Bronchial epithelial cell (primary cell): Measurements from ENCODE around the gene NME4. TPM values are rescaled to one million over a fixed set of nuclear protein-coding genes. Genes with fewer than 3 reads are reported as not detected.

ENCODE experiments used
- DNase-seq: peaks from one replicate; pipeline ENCODE4 v3.0.0-alpha.2; 2010; ENCODE audit warnings: low read depth
- FAIRE-seq: peaks from 2 replicates; lab custom pipeline; 2011; peaks lifted over from hg19 to GRCh38; lab: Jason Lieb, UNC
- H3K27me3 ChIP-seq: 2 replicates; pipeline ENCODE4 v1.5.1; 2011; ENCODE audit warnings: low read length; ENCODE audit not compliant: control insufficient read depth, insufficient read depth
- H3K36me3 ChIP-seq: 2 replicates; pipeline ENCODE4 v1.5.1; 2011; ENCODE audit warnings: low read length; ENCODE audit not compliant: control insufficient read depth, insufficient read depth
- H3K4me3 ChIP-seq: 2 replicates; pipeline ENCODE4 v1.5.1; 2011; ENCODE audit warnings: mild to moderate bottlenecking, low read depth, low read length, control low read depth
- CTCF ChIP-seq: IDR thresholded peaks from 2 replicates; pipeline ENCODE4 v1.5.1; 2011; ENCODE audit warnings: mild to moderate bottlenecking, moderate library complexity, low read length, control low read depth, inconsistent platforms; ENCODE audit not compliant: insufficient read depth, severe bottlenecking
- total RNA-seq: library from RNA; depleted of rRNA; stranded (reverse); fragments of >200 nt; gene quantifications from 2 replicates; pipeline ENCODE4 v1.2.1, GENCODE V29; 2014

NME4 gene
- total RNA-seq, 1 donor from 2014 or later, result 35.3 TPM

GRCh38 chr16:352547-353403 is 44.2 kb upstream of the NME4 start, which contains the start of gene AXIN1:
Gene AXIN1 (minus strand): TSS chr16:352723. CDS start chr16:347025, 5,698 bp downstream.
- Histone ChIP-seq H3K4me3 (peak within 1 kb of the TSS; percentile 62), H3K27me3 (no peaks in the 10 kb centered on the region), H3K36me3 (peaks cover 3% of the 10 kb centered on the region)
- FAIRE-seq (no peak), DNase-seq (peak; percentile 80)
- TF ChIP-seq CTCF, result peak; percentile 46

DNA sequence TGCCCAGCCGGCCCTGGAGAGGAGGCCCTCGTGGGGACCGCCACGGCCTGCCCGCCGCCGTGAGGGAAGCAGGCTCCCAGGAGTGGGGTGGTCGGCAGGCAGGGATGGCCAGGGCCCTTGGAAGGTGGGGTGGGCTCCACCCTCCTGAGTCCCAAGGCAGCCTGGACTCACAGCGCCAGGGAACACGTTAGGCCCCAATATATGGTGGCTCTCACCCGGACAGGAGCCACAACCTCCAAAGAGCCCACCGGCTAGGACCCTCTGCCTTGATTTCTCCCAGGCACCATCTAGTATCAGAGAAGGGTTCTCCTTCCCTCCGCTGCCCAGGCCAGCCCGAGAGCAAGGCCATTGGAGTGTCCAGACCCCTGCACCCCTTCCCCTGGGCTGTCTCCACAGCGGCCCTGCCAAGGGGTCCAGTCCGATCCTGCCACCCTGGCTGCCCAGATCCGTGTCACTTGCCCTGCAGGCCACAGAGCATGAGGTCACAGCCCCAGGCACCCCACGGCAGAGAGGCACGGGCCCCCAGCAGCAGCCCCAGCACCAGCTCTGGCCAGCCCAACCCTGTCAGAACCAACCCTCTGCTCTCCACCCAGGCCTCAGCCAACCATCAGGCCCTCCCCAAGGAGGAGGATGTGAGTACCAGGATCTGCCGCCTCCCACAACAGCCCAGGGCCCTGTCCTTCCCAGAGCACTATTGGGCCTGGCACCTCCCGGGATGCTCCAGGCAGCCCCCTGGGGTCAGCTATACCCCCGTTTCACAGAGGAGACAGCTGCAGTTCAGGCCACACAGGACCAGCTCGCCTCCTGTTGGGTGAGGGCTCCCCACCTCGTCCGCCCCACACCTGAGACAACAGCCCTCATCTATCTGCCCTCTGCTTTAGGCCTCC is 43.4 kb upstream of the NME4 start:
- Histone ChIP-seq H3K4me3 (peak overlapping the region; percentile 45), H3K36me3 (peaks cover 3% of the 10 kb centered on the region), H3K27me3 (no peaks in the 10 kb centered on the region)
- no peak for TF ChIP-seq CTCF
- peak; percentile 13 for DNase-seq
- no peak for FAIRE-seq

- Histone ChIP-seq H3K27me3 (no peaks in the 10 kb centered on the region), H3K36me3 (peaks cover 3% of the 10 kb centered on the region), H3K4me3 (no peak overlapping the region)
- FAIRE-seq (peak; percentile 88), DNase-seq (peak; percentile 94)
- no peak for TF ChIP-seq CTCF
Observed at GRCh38 chr16:354291-354881, 42.6 kb upstream of the NME4 start.

DNA sequence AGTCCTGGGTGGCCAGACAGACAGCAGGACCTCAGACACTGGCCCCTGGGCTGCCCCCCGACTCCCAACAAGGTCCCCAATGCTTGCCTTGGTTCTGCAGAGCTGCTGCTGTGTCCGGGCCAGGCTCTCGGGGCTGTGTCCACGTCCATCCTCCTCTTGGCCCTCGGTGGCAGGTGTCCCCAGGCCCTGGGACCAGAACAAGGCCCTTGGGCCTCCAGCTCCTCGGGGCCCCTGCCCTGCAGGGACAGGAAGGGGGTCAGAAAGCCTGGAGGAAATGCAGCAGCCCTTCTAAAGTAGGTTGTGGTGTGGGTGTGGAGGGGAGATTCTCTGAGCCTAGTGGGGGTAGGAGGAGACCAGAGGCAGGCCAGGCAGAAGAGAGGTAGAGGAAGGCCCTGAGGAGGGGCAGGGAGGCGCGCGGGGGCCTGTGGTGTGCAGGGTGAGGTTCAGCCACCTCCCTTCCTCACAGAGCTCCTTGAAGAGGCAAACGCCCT is 42.0 kb upstream of the NME4 start:
- Histone ChIP-seq H3K36me3 (peaks cover 2% of the 10 kb centered on the region), H3K27me3 (no peaks in the 10 kb centered on the region), H3K4me3 (no peak overlapping the region)
- FAIRE-seq, result no peak
- no peak for DNase-seq
- TF ChIP-seq CTCF, result no peak

- Histone ChIP-seq H3K36me3 (no peaks in the 10 kb centered on the region), H3K27me3 (no peaks in the 10 kb centered on the region), H3K4me3 (no peak overlapping the region)
- DNase-seq (no peak), FAIRE-seq (peak; percentile 23)
- no peak for TF ChIP-seq CTCF
Observed at GRCh38 chr16:356741-357140, 40.3 kb upstream of the NME4 start.
